Endodermal cell (in vitro differentiated cells): Measurements from ENCODE around the gene HAUS3. TPM values are rescaled to one million over a fixed set of nuclear protein-coding genes. Genes with fewer than 3 reads are reported as not detected.

Experiments
- DNase-seq: peaks from one replicate; pipeline ENCODE4 v3.0.0-alpha.2; 2017
- H3K27ac ChIP-seq: 2 replicates; pipeline ENCODE4 v1.5.1; 2013; ENCODE audit warnings: mild to moderate bottlenecking, low read depth, low read length, moderate library complexity
- H3K27me3 ChIP-seq: 2 replicates; pipeline ENCODE4 v1.6.1; 2013; ENCODE audit warnings: mild to moderate bottlenecking, low read length, moderate library complexity; ENCODE audit not compliant: insufficient read depth, control insufficient read depth, poor library complexity, severe bottlenecking
- H3K36me3 ChIP-seq: 2 replicates; pipeline ENCODE4 v1.7.0; 2013; ENCODE audit warnings: mild to moderate bottlenecking, low read length, moderate library complexity; ENCODE audit not compliant: control insufficient read depth, insufficient read depth
- H3K4me1 ChIP-seq: one replicate; pipeline ENCODE4 v1.7.0; 2013; ENCODE audit warnings: low read length; ENCODE audit not compliant: control insufficient read depth, insufficient read depth
- H3K4me3 ChIP-seq: 2 replicates; pipeline ENCODE4 v1.5.1; 2013; ENCODE audit warnings: mild to moderate bottlenecking, low read length, moderate library complexity
- H3K9ac ChIP-seq: 2 replicates; pipeline ENCODE4 v1.6.1; 2013; ENCODE audit warnings: mild to moderate bottlenecking, low read length, moderate library complexity; ENCODE audit not compliant: poor library complexity, severe bottlenecking; ENCODE audit errors: extremely low read depth
- H3K9me3 ChIP-seq: 2 replicates; pipeline ENCODE4 v1.6.1; 2013; ENCODE audit warnings: mild to moderate bottlenecking, low read length, moderate library complexity; ENCODE audit not compliant: control insufficient read depth
- H3K27ac Mint-ChIP-seq: 2 replicates; pipeline ENCODE4 v1.8.0; 2020; ENCODE audit warnings: mixed read lengths
- H3K27me3 Mint-ChIP-seq: 2 replicates; pipeline ENCODE4 v1.8.0; 2021; ENCODE audit warnings: mild to moderate bottlenecking, mixed read lengths; ENCODE audit not compliant: insufficient read depth
- H3K36me3 Mint-ChIP-seq: 2 replicates; pipeline ENCODE4 v1.8.0; 2020; ENCODE audit warnings: low read depth, mixed read lengths
- H3K4me1 Mint-ChIP-seq: 2 replicates; pipeline ENCODE4 v1.8.0; 2020; ENCODE audit warnings: mixed read lengths
- H3K4me3 Mint-ChIP-seq: 2 replicates; pipeline ENCODE4 v1.8.0; 2020; ENCODE audit warnings: mild to moderate bottlenecking, moderate library complexity, mixed read lengths
- H3K9me3 Mint-ChIP-seq: 2 replicates; pipeline ENCODE4 v1.8.0; 2020; ENCODE audit warnings: mild to moderate bottlenecking, mixed read lengths
- CTCF ChIP-seq: fragments of 200-600 bp; sonication (generic); conservative IDR thresholded peaks from 2 replicates; pipeline ENCODE4 v1.5.0; 2021; ENCODE audit warnings: antibody characterized with exemption, mild to moderate bottlenecking
- WGBS, 2 experiments: methylation state at CpG; one replicate each; pipeline versions ENCODE4 v1.1.5 to v1.1.7; 2013; ENCODE audit warnings: missing lambda C conversion rate in 2 of 2, mixed read lengths in 1 of 2; ENCODE audit not compliant: insufficient coverage in 1 of 2, insufficient read length in 1 of 2; 5-methylcytosine and 5-hydroxymethylcytosine counted together
- total RNA-seq, 2 donors: library from RNA; stranded (reverse); fragmentation: NEBNext Ultra II Directional in 1 of 2; extraction: Animal tissue kit (Norgen Biotek cat#: 25700) in 1 of 2; gene quantifications; 2 replicates in 1 of 2; 3 replicates in 1 of 2; pipeline ENCODE4 v1.2.1, GENCODE V29; 2021

The HAUS3 gene
- total RNA-seq, 2 donors from 2014 or later = 17.0 to 22.6 TPM

- no peak overlapping the region for H3K4me3 ChIP-seq
- no peaks in the 10 kb centered on the region for H3K36me3 ChIP-seq
- no peak overlapping the region for H3K27ac Mint-ChIP-seq
- no peak overlapping the region for H3K9ac ChIP-seq
- H3K27me3 Mint-ChIP-seq = no peaks in the 10 kb centered on the region
- no peaks in the 10 kb centered on the region for H3K9me3 ChIP-seq
- H3K4me1 Mint-ChIP-seq = no peaks in the 10 kb centered on the region
- 93 to 100% methylated on average over 1 to 10 of the region's 10 CpGs for WGBS, 2 experiments
- no peaks in the 10 kb centered on the region for H3K9me3 Mint-ChIP-seq
- DNase-seq = no peak
- no peaks in the 10 kb centered on the region for H3K36me3 Mint-ChIP-seq
- no peak overlapping the region for H3K4me3 Mint-ChIP-seq
- H3K27me3 ChIP-seq = no peaks in the 10 kb centered on the region
- H3K27ac ChIP-seq = no peak overlapping the region
- no peak for TF ChIP-seq CTCF
- H3K4me1 ChIP-seq = no peaks in the 10 kb centered on the region
Measured at GRCh38 chr4:2288051-2288541, 46.2 kb upstream of the HAUS3 start.

GRCh38 chr4:2287594-2287915 is 45.6 kb upstream of the HAUS3 start:
- no peak for TF ChIP-seq CTCF
- no peak overlapping the region for H3K27ac Mint-ChIP-seq
- no peaks in the 10 kb centered on the region for H3K4me1 Mint-ChIP-seq
- Histone ChIP-seq H3K27me3 (no peaks in the 10 kb centered on the region), H3K36me3 (no peaks in the 10 kb centered on the region), H3K9me3 (no peaks in the 10 kb centered on the region), H3K4me3 (no peak overlapping the region), H3K27ac (no peak overlapping the region), H3K9ac (no peak overlapping the region), H3K4me1 (no peaks in the 10 kb centered on the region)
- no peak for DNase-seq
- no peaks in the 10 kb centered on the region for H3K36me3 Mint-ChIP-seq
- WGBS, 2 experiments = 90% methylated on average over 9 of the region's 9 CpGs; no CpG with 5 or more reads in 1 of the 2 experiments
- no peak overlapping the region for H3K4me3 Mint-ChIP-seq
- H3K27me3 Mint-ChIP-seq = no peaks in the 10 kb centered on the region
- no peaks in the 10 kb centered on the region for H3K9me3 Mint-ChIP-seq

- no peak for TF ChIP-seq CTCF
- Histone ChIP-seq H3K9ac (no peak overlapping the region), H3K27ac (no peak overlapping the region), H3K9me3 (no peaks in the 10 kb centered on the region), H3K4me3 (no peak overlapping the region), H3K27me3 (no peaks in the 10 kb centered on the region), H3K4me1 (no peaks in the 10 kb centered on the region), H3K36me3 (no peaks in the 10 kb centered on the region)
- Mint-ChIP-seq H3K4me1 (no peaks in the 10 kb centered on the region), H3K36me3 (no peaks in the 10 kb centered on the region), H3K4me3 (no peak overlapping the region), H3K9me3 (no peaks in the 10 kb centered on the region), H3K27ac (no peak overlapping the region), H3K27me3 (no peaks in the 10 kb centered on the region)
- 71 to 82% methylated on average over 12 to 19 of the region's 19 CpGs for WGBS, 2 experiments
- DNase-seq = peak; percentile 52
Measured at GRCh38 chr4:2286904-2287593, 45.1 kb upstream of the HAUS3 start.
